Heart left ventricle (tissue), 13 donors: ENCODE results near the gene DHX40.
"Not testable (repeated sequence)": the region's sequence is repeated elsewhere in the genome, so short reads cannot be mapped to it uniquely, and the experiment has no call there.

Source experiments
- CTCF ChIP-seq, 12 donors: fragments of 200-600 bp; sonication (generic) in 4 of 12; IDR thresholded peaks; one replicate each; pipeline versions ENCODE4 v1.5.0 to v1.8.0; 2018 to 2022; ENCODE audit warnings: antibody characterized with exemption in 12 of 12, mild to moderate bottlenecking in 5 of 12
- POLR2A ChIP-seq, 2 donors: fragments of 450-650 bp; IDR thresholded peaks; one replicate each; pipeline ENCODE4 v1.6.1; 2017; ENCODE audit warnings: antibody characterized with exemption in 2 of 2, mild to moderate bottlenecking in 2 of 2, moderate library complexity in 2 of 2
- donor health status: ischemic (EF 13 %, LVEDD 7.1; RV severe dilation, severe dysfunction).
- donor health status: DM: no; HTN: yes; CAD: no.
- donor health status: DM: no; HTN: no; CAD: no.
- donor health status: ischemic (EF 25% LVEDD 6.9; RV normal size, moderate dysfunction).
- donor health status: ischemic (EF 25% LVEDD 5.7; RV mildly dilated, moderate dysfunction).
- donor health status: ischemic (EF 35%, LVEDD 5.7; RV mildly dilated, moderate dysfunction).
- donor health status: nonischemic (EF 11% LVEDD 7.7; RV severe dilation, severe dysfunction).
- donor health status: DM: yes; HTN: yes; CAD: no.
- donor health status: PGD.
- donor health status: ischemic (EF 29% LVEDD 5.4; RV normal size, mild dysfunction).
- donor health status: nonischemic (EF 23%, LVEDD 6.1; RV moderate dilation, normal function).

GRCh38 chr17:59548985-59549384 is 16.4 kb upstream of the DHX40 start:
- not testable (repeated sequence) for TF ChIP-seq CTCF, POLR2A (IDR thresholded peaks at IDR 0.05)
